BE2C (cell line): Measurements from ENCODE around the gene TMEM50B. TPM values are rescaled to one million over a fixed set of nuclear protein-coding genes. Genes with fewer than 3 reads are reported as not detected.

Experiments
- DNase-seq: peaks from one replicate; pipeline ENCODE4 v3.0.0-alpha.2; 2020
- H3K27me3 ChIP-seq: fragments of 250-450 bp; sonication (Bioruptor Pico); 2 replicates; pipeline ENCODE4 v1.5.1; 2020; ENCODE audit warnings: mild to moderate bottlenecking
- H3K36me3 ChIP-seq: fragments of 250-450 bp; sonication (Bioruptor Pico); 2 replicates; pipeline ENCODE4 v1.5.1; 2020; ENCODE audit warnings: mild to moderate bottlenecking
- H3K4me1 ChIP-seq: fragments of 250-450 bp; sonication (Bioruptor Pico); 2 replicates; pipeline ENCODE4 v1.5.1; 2020
- H3K4me3 ChIP-seq: 2 replicates; pipeline ENCODE4 v1.5.1; 2011; ENCODE audit warnings: low read depth, low read length
- H3K9me3 ChIP-seq: fragments of 250-450 bp; sonication (Bioruptor Pico); 2 replicates; pipeline ENCODE4 v1.5.1; 2020
- CTCF ChIP-seq: IDR thresholded peaks from 2 replicates; pipeline ENCODE4 v1.5.1; 2012; ENCODE audit warnings: mild to moderate bottlenecking, low read depth, low read length
- polyA plus RNA-seq: library from polyadenylated mRNA; unstranded; fragments of >200 nt; gene quantifications from one replicate; pipeline ENCODE4 v1.2.1, GENCODE V29; 2012; ENCODE audit warnings: low read depth, missing spikeins; ENCODE audit not compliant: insufficient read length, insufficient read depth

The TMEM50B gene
- 12.6 TPM for polyA plus RNA-seq

- TF ChIP-seq CTCF, result peak; percentile 42
- Histone ChIP-seq H3K27me3 (no peaks in the 10 kb centered on the region), H3K9me3 (no peaks in the 10 kb centered on the region), H3K4me3 (peak within 1 kb of the TSS; percentile 86), H3K4me1 (no peaks in the 10 kb centered on the region), H3K36me3 (no peaks in the 10 kb centered on the region)
- DNase-seq, result peak; percentile 98
Observed at GRCh38 chr21:33479679-33480480, at the start of gene TMEM50B. Gene TMEM50B (minus strand): TSS chr21:33479974. CDS start chr21:33468885, 11,089 bp downstream.

- Histone ChIP-seq H3K4me3 (no peak overlapping the region), H3K9me3 (no peaks in the 10 kb centered on the region), H3K4me1 (no peaks in the 10 kb centered on the region), H3K36me3 (peaks cover 85% of the 10 kb centered on the region), H3K27me3 (no peaks in the 10 kb centered on the region)
- DNase-seq, result no peak
- no peak for TF ChIP-seq CTCF
Observed at GRCh38 chr21:33522953-33523349, 43.2 kb upstream of the TMEM50B start.

DNA sequence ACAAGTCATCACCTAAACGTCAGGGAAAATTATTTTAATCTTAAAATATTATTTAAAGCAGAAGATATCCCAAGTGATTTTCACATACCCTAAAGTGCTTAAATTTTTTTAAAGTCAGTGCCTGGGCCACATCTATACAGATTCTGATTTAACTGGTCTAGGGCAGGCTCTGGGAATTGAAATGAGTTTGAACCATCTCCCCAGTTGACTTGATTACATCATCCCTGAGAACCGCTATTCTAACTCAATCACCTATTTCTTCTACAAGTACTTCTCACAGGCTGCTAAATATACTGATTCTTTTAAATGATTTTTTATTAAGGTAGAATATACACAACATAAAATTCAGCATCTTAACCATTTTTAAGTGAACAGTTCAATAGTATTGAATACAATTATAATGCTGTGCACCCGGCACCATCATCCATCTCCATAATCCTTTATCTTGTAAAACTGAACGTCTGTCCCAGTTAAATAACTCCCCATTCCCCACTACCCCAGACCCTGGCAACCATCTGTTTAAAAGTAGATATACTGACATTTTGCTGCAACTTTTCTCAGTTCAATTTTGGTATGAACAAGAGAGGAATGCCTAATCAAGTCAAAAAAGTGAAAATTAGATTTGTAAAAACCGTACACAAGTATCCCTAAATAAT lies 42.7 kb upstream of the TMEM50B start:
- DNase-seq, result no peak
- H3K27me3 ChIP-seq, result no peaks in the 10 kb centered on the region
- no peak for TF ChIP-seq CTCF
- no peaks in the 10 kb centered on the region for H3K4me1 ChIP-seq
- no peaks in the 10 kb centered on the region for H3K9me3 ChIP-seq
- no peak overlapping the region for H3K4me3 ChIP-seq
- peaks cover 85% of the 10 kb centered on the region for H3K36me3 ChIP-seq

DNA sequence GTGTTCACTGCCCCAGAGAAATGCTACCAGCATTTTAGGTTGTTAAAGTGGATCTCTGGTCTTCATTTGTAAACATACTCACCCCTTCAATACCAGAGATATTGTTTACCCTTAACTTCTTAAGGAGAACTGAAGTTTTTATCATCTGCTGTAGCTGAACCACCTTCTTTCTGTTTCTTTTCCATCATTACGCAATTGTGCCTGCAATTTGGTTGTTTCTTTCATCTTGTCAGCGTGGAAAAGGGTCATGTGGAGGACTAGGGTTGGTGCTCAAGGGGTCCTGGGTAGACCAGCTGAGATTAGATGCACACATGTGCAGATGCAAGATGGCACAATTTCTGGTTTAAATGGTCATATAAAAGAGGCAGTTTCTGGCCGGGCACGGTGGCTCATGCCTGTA lies 39.1 kb upstream of the TMEM50B start:
- Histone ChIP-seq H3K36me3 (peaks cover 91% of the 10 kb centered on the region), H3K4me3 (no peak overlapping the region), H3K4me1 (no peaks in the 10 kb centered on the region), H3K9me3 (no peaks in the 10 kb centered on the region), H3K27me3 (no peaks in the 10 kb centered on the region)
- no peak for TF ChIP-seq CTCF
- DNase-seq, result no peak

GRCh38 chr21:33514229-33514628 lies 34.5 kb upstream of the TMEM50B start:
- Histone ChIP-seq H3K4me3 (no peak overlapping the region), H3K27me3 (no peaks in the 10 kb centered on the region), H3K9me3 (no peaks in the 10 kb centered on the region), H3K4me1 (peaks cover 5% of the 10 kb centered on the region; the same call in 1 of the 2 replicates), H3K36me3 (peaks cover 93% of the 10 kb centered on the region)
- no peak for DNase-seq
- TF ChIP-seq CTCF, result no peak

GRCh38 chr21:33512481-33512880 lies 32.7 kb upstream of the TMEM50B start:
- Histone ChIP-seq H3K27me3 (no peaks in the 10 kb centered on the region), H3K4me3 (no peak overlapping the region), H3K4me1 (peaks cover 5% of the 10 kb centered on the region; the same call in 1 of the 2 replicates), H3K9me3 (no peaks in the 10 kb centered on the region), H3K36me3 (peaks cover 92% of the 10 kb centered on the region)
- DNase-seq, result no peak
- no peak for TF ChIP-seq CTCF
